ENCODE data around the gene SIGLEC6.
A peak's percentile ranks its signal among the peaks of the same experiment; 100 is the strongest.
"Not testable (repeated sequence)": the region's sequence is repeated elsewhere in the genome, so short reads cannot be mapped to it uniquely, and the experiment has no call there.

Gene SIGLEC6

DNA sequence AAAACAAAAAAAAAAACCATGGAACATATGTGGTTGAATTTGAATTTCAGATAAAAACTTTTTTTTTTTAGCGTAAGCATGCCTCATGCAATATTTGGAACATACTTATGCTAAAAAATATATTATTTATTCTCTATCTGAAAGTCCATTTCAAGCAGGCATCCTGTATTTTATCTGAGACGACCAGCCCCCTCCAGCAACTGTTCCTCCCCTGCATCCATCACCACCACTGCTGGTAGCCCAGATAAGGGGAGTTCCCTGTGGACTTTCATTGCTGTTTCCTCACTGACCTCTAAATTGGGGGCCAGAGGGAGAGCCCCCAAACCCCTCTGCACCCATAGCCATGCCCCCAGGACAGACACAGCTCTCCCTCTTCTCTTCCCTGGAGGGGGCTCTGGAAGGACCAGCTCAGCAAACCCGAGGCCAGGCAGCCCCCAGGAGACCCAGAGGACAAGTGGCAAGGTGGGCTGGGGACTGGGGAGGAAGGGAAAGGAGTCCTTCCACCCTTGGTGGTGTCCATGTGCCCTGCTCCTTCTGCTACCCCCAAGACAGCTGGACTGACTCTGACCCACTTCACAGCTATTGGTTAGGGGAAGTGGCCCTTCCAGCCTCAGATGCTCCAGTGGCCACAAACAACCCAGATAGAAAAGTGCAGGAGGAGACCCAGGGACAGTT lies 23.3 kb downstream of the SIGLEC6 start:
- no peak for DNase-seq

DNA sequence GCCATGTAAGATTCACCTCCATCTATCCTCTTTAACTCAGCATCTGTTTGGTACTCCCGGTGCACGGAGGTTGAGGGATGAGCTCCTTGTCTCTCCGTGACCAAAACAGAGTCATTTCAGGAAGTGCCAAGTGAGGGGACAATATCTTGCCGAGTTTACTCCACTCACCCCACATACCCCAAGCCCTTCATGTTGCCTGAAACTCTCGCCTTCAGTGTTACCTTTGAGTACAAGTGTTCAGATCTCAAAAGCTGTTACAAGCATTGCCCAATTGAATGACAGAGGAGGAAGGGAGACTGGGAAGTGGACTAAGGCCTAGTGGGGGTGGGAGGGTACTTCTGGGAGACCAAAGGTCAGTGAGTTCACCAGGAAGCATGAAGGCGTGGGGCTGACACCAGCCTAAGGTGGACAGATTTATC lies 23.8 kb downstream of the SIGLEC6 start:
- no peak for DNase-seq

DNA sequence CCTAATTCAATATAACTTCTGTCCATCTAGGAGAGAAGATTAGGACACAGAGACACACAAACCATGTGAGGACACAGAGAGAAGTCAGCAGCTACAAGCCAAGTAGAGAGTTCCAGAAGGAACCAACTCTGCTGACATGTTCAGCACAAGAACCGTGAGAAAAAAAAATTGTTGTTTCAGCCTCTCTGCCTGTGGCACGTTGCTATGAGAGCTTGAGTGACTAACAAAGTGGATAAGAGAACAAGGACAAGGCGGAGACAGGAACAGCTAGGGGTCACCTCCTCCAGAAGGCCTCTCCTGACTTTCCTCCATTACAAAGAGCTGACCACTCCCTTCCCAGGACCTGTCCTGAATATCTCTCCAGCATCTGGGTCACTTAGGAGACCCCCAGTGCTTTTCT lies 24.3 kb downstream of the SIGLEC6 start:
- DNase-seq = no peak

DNA sequence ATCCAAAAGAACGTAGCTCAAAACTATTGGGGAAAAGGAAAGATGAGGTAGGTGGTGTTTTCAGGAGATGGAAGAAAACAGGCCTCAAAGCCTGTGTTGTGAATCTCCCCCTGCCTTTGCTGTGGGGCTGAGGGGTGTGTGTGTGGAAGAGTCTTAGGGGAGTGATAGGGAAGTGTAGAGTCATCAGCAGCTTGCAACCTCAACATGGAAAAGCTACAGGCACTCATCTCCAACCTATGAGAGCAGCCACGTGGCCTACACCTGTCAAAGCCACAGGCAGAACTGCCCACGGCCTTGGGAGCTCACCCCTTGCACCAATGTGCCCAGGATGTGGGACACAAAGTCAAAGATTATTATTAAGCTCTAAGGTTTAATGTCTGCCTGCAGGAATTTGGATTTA lies 25.6 kb downstream of the SIGLEC6 start:
- no peak for DNase-seq

DNA sequence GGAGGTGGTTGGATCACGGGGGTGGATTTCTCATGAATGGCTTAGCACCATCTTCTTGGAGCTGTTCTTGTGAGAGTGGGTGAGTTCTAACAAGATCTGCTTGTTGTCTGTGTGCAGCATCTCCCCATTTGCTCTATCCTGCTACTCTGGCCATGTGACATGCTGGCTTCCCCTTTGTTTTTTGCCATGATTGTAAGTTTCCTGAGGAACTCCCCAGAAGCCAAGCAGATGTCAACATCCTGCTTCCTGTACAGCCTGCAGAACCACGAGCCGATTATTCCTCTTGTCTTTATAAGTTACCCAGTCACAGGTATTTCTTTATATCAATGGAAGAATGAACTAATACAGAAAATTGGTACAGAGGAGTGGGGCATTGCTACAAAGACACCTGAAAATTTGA lies 27.6 kb downstream of the SIGLEC6 start:
- no peak for DNase-seq

DNA sequence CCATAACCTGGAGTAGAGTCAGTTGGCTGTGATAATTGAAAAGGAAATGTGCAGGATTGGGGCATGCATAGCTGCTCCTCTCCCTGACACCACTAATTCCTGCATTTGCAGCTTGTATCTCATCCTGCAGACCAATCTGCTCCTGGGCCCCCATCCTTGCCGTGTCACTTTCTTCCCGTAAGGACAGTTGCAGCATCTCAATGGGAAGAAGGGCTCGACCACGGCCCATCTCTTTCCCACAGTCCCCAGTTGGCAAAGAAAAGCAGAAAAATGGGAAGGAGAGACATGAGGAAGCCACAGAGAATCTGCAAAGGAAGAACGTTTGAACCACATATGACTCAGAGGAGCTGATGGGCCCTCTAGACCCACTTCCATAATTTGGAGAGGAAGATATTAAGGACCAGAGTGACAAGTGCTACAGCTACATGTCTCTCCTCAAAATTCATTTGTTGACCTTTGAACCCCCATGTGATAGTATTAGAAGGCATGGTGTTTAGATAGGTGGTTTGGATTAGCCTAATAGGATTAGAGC lies 28.1 kb downstream of the SIGLEC6 start:
- DNase-seq = no peak

DNA sequence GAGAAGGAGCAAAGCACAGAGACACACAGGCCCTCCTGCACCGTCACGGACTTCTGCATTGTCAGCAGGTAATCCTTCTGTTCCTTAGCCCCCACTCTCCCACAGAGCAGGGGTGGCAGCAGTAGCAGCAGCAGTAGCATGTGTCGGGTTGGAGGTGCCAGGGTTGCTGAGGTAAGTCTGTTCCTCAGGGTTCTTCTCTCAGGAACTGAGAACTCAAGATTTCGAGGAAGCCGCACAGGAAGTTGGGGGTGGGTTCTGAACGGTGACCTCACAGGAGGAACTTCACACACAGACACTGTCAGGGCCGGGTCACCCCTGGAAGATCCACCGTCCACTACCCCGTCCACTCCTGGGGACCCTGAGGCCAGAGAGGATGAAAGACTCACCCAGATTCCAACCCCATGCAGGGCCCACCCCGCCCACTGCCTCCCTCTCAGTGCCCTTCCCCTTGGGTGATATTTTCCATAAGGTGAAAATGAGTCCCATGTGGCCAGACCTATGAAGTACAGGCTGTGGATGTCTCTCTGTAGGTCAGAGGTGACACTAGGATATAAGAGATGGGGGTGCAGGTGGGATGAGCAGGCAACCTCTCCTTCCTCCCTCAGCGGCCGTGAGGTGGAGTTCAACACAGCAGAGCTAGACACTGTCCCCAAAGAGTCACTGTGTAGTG lies 29.7 kb downstream of the SIGLEC6 start, which contains the start of gene SIGLEC12:
SIGLEC12 (minus strand) TSS at position 207 of the 670 bp plus-strand sequence; CDS start at position 140, 67 bp downstream.
- no peak for DNase-seq

DNA sequence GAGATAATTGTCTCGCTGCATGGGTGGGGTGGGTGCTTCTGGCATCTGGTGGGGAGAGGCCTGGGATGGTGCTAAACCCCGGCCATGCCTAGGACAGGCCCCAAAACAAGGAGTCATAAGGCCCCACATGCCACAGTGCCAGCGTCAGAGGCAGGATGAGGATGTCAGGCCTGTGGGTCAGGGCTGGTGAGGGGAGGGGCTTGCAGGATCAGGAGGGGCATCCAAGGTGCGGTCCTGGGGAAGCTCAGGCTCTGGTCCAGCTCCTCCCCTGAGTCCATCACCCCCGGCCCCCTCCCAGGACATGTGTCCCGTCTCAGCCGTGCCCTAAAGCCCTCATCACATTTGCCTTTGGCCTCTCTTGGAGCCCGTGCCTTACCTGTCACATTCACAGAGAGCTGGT lies 30.5 kb downstream of the SIGLEC6 start:
- not testable (repeated sequence) for DNase-seq

DNA sequence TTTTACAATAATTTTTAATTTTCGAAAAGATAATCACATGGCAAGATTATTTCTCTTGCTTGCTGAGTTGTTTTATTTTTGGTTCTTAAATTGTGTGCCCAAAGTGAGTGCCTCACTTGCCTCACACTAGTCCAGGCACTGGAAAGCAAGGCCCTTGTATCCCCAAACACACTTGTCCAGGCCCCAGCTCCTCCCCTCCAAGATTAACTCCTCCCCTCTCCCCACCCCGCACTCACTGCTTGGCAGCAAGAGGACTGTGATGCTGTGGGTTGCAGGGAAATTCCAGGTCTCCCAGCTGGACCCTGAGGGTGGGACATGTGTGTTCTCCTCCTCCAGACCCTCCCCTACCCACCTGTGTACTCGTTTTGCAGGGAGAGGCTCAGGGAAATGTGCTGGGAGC lies 33.8 kb downstream of the SIGLEC6 start:
- no peak for DNase-seq

DNA sequence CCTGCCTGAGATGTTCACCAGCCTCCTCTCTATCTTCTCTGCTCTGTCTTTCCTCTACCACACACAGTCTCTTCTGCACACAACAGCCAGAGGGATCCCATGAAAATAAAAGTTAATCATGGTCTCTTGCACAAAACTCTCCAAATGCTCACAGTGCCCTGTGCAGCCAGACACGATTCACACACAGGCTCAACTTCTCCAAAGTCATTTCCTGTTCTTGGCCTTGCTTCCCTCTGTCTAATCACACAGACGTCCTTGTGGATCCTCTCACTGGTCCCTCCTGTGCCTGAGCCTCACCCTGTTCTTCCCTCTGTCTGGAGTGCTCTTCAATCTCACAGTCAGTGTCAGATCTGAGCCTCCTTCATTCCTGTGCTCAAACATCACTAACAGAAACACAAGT lies 37.7 kb downstream of the SIGLEC6 start:
- no peak for DNase-seq

DNA sequence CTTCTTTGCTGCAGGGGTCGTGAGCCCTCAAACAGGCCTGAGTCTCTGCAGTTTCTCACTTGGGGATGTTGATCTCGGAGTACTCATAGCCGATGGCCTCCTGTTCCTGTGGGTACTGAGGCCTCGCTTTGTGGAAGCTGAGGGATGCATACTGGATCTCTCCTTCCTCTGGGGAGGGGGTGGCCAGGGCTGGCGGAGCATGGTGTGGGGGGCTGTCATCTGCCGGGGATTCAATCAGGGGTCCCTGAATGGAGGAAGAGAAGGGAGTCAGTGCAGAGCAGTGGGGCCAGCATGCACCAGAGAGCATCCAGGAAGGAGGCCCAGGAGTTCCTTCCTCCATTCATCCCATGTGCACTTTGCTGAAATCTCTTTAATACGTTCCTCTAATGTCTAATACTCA lies 39.9 kb downstream of the SIGLEC6 start:
- DNase-seq = no peak

DNA sequence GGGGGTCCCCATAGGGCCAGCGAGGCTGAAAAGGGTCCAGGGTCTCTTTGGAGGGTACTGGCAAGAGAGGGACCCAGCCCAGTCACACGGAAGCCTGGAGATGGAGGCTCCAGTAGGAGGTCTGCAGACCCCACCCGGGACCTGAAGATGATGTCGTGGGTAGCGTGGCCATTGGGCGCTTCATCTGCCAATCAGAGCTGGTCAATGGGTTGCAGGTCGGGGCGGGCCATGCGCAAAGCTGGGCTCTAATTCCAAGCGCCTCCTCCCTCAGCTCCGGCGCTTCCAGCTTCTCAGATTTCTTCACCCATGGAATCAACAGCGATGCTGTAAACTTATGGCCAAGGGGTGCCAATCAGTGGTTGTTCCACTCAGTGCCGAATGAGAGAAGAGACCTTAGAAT lies 40.8 kb downstream of the SIGLEC6 start:
- DNase-seq = no peak

DNA sequence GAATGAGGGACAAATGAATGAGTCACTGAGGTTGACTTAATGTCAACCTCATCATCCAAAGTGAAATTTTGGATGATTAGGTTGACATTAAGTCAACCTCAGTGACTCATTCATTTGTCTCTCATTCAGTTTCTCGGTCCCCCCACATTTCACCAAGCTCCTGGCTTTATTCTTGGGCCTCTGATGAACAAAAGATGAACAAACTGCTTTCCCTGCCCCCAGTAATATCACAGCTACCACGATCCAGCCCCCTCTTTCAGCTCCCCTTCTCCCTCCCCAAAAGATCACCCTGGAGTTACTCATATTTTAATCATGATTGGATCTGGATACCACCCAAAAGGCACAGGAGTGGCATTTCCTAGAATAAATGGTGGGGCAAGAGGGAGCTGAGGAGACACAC lies 42.4 kb downstream of the SIGLEC6 start:
- no peak for DNase-seq

DNA sequence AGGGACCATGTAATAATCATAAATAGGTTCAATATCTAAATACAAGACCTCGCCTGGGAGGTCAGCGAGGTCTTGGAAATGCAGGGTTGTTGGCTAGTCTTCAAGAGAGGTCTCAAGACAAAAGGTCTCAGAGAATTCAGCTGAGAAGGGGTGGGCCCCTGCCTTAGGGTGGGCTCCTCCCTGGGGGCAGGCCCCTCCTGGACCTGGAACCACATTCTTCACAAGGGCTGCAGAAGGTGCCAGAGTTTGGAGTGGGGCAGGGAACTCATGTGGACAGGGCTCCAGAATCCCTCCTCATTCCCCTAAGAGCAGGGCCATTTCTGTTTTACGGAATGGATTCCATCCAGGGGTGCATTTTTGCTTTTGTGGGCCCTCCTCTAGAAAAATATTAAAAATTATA lies 43.0 kb downstream of the SIGLEC6 start:
- no peak for DNase-seq

DNA sequence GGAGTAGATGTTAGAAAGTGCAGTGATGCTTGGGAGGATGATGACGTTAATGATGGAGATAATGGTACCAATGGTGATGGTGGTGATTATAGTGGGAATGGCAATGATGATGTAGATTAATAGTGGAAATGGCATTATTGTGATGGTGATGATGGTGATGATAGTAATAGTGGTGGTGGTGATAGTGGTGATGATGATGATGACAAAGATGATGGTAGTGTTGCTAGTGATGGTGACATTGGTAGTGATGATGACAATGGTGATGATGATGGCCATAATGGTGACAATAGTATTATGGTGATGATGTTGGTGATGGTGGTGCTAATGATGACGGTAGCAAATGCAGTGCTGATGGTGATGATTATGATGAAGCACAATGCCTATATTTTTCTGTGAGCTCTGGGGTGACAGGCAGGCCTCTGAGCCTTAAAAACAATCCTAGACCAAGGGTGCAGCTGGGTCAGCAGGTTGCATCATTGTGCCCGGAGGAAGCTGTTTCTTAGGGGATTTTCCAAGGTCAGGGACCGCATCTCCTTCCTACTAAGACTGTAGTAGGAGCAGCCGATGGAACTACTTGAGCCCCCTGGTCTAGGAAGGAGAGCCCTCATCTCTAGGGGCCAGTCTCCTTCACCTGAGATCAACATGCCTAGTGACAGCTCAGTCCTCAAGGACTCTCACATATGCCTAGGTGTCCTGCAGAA lies 45.4 kb downstream of the SIGLEC6 start:
- no peak for DNase-seq

DNA sequence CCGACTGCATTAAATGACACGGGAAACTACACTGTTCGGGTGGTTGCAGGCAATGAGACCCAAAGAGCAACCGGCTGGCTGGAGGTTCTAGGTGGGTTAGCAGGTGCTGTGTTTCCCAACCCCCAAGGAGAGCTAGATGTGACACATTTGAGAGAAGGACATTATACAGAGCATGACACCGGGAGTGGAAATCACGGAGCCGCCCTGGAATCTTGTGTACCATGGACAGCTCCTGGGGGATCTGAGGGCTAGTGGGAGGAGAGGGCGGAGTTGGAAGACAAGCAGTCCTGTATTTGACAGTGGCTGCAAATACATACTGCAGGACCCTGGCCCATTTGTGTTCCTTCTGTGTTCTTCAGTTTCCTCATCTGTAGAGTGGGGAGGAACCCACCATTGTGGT lies 50.9 kb downstream of the SIGLEC6 start:
- no peak for DNase-seq

DNA sequence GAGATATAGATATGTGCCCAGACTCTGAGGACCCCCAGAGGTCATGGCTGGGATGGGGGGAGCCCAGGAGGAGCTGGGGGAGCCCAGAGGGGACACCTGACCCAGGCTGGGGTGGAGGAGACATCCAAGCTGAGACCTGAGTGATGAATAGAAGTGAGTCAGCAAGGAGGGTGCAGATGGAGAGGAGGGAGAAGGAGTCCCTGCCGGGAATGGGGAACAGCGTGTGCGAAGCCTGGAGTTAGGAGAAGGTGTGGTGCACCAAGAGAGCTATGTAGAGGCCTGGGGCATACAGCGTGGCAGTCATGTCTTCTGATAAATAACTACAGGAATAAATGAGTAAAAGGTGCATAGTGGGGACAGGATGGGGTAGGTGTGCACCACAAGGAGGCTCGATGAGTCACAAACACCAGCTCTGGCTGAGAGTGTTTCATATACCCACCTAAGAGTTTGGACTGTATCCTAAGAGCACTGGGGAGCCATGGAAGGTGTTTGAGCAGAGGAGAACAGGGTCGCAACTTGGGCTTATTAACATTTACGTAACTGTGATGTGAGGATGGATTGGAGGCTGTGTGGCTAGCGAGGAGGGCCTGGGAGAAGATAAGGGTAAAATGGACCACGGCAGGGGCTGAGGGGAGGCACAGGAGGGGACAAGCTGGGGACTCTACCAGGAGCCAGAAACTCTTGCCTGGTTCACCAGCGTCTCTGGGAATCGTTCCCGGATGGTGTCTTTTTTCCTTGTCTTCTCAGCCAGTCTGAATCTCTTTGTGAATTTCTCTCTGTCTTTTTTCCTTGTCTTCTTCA lies 51.7 kb downstream of the SIGLEC6 start:
- no peak for DNase-seq

DNA sequence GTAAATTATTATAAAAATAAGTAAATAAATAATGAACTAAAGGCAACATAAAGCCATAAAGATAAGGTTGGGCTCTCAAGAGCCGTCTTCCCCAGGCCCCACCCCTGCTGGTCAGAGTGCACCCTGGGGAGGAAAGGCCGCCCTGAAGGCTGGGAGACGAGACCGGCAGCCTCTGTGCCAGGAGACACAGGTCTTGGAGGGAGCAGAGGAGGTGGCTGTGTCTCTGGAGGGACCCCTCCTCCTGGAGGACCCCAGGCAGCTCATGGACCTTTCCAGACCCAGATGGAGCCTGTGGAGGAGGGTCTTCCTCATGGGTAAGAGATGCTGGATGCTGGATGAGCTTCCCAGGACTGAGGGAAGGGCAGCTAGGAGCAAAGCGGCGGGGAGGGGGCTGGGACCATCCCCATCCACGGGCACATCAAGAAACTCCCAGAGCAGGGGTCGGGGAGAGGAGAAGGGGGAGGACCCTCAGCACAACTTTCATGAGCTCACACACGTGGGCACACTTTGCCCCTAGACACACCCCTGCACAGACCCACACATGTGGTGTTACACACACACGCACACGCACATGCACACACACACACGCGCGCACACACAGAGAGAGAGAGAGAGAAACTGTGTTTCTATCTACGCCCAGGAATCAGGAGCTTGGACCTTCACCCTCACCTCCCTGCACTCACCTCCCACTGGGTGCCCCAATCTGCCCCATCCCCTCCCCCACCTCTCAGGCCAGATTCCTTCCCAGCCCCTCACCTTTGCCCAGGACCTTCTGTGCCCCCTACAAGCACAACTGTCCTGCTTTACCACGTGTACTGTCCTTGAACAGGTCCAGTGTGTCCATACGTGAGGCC lies 52.9 kb downstream of the SIGLEC6 start, which contains the start of gene CEACAM18:
CEACAM18 (plus strand) TSS at position 159 of the 854 bp plus-strand sequence.
- no peak for DNase-seq

DNA sequence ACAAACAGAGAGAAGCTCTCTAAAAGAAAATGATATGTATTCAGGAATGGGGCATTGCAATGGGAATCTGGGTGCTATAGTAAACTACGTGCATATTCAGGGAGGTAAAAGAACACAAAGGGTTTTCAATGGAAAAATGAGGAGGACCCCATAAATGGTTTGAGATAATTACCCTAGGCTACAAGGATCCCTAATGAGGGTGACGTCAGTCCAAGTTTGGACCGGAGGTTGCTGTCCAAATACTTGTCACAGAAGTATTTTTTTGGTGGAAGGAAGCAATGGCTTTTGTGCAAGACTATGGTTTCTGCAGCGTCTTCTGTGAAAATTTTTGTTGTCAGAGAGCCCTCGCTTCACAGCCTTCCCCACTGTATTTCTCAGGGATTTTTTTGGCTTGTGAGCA lies 54.1 kb downstream of the SIGLEC6 start:
- no peak for DNase-seq

DNA sequence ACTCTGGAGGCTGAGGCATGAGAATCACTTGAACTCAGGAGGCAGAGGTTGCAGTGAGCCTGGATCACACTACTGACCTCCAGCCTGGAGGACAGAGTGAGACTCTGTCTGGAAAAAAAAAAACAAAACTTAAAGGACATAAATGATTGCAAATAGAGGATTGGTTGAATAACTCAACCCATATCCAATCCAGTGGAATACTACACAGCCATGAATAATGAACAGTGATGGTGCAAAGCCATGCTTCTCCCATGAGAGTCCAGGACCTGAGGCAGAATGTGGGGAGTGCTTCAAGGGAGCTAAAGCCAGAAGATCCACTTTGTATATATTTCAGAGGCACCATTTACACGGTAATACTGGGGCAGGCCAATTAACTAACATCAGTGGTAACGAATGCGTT lies 55.3 kb downstream of the SIGLEC6 start:
- DNase-seq = no peak

DNA sequence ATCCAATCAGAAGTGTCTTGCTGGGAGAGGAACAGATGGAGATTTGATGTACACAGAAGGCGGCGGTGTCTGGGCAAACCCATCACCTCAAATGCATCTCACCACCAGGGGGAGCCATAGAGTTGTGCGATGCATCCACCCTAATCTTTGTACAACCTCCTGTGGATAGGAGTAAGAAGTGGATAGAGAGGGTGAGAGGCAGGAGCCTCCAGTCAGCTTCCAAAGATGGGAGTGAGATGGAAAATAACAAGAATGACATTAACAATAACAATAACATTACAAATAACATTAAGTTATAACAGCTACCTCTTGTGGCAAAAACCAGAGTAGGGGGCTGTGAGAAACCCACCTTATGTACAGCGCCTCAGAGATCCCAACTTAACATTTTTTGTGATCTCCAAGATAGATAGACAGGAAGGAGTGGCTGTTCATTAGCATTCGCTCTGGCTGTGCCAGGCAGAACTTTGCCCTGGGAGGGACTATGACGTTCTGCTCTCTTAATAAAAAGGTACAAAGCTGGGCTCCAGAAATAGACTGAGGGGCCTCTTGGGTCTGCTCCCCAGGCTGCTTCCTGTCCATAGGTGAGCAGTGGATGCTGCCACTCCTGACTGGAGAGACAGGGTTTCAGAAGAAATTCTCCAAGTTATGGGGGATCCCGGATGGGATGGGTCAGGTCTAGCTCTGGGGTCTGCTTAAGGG lies 58.3 kb downstream of the SIGLEC6 start:
- peak; percentile 54 for DNase-seq

Measured in activated effector memory CD4-positive, alpha-beta T cell treated with Interleukin-2 at 50 U/mL for 16 hours (primary cell).